MM.1S (cell line): ENCODE measurements around the gene SP8.

ENCODE experiments used
- DNase-seq: peaks from one replicate; pipeline ENCODE4 v3.0.0-alpha.2; 2015
- H2AFZ ChIP-seq: fragments of 300-600 bp; sonication (generic); 2 replicates; pipeline ENCODE4 v1.6.0; 2016; ENCODE audit warnings: antibody characterized with exemption, low read length
- H3F3A ChIP-seq: fragments of 300-600 bp; sonication (generic); 2 replicates; pipeline ENCODE4 v1.6.1; 2016; ENCODE audit warnings: mild to moderate bottlenecking, antibody characterized with exemption, low read length, moderate library complexity, mixed read lengths; ENCODE audit not compliant: insufficient read depth
- H3K27ac ChIP-seq: fragments of 300-600 bp; sonication (generic); 2 replicates; pipeline ENCODE4 v1.5.1; 2016; ENCODE audit warnings: mild to moderate bottlenecking, low read length
- H3K27me3 ChIP-seq: fragments of 300-600 bp; sonication (generic); replicated peaks from 2 replicates; pipeline ENCODE4 v1.6.0; 2016; ENCODE audit warnings: low read length; ENCODE audit not compliant: insufficient read depth
- H3K36me3 ChIP-seq: fragments of 300-600 bp; sonication (generic); replicated peaks from 2 replicates; pipeline ENCODE4 v1.6.1; 2016; ENCODE audit warnings: mild to moderate bottlenecking, low read length, mixed read lengths; ENCODE audit not compliant: insufficient read depth
- H3K4me1 ChIP-seq: fragments of 300-600 bp; sonication (generic); 2 replicates; pipeline ENCODE4 v1.6.1; 2016; ENCODE audit warnings: low read length, mixed read lengths
- H3K4me2 ChIP-seq: fragments of 300-600 bp; sonication (generic); 2 replicates; pipeline ENCODE4 v1.6.0; 2016; ENCODE audit warnings: low read depth, low read length
- H3K4me3 ChIP-seq: fragments of 300-600 bp; sonication (generic); 2 replicates; pipeline ENCODE4 v1.5.1; 2016; ENCODE audit warnings: low read length, mixed read lengths
- H3K79me2 ChIP-seq: fragments of 300-600 bp; sonication (generic); 2 replicates; pipeline ENCODE4 v1.6.1; 2016; ENCODE audit warnings: mixed run types, low read length, mixed read lengths
- H3K9ac ChIP-seq: fragments of 300-600 bp; sonication (generic); 2 replicates; pipeline ENCODE4 v1.6.1; 2016; ENCODE audit warnings: low read length, mixed read lengths
- H3K9me2 ChIP-seq: fragments of 300-600 bp; sonication (generic); replicated peaks from 2 replicates; pipeline ENCODE4 v1.6.1; 2016; ENCODE audit warnings: mild to moderate bottlenecking, low read length, mixed read lengths; ENCODE audit not compliant: insufficient read depth
- H3K9me3 ChIP-seq: fragments of 300-600 bp; sonication (generic); replicated peaks from 2 replicates; pipeline ENCODE4 v1.6.1; 2016; ENCODE audit warnings: mild to moderate bottlenecking, low read length, mixed read lengths; ENCODE audit not compliant: insufficient read depth
- H4K20me1 ChIP-seq: fragments of 300-600 bp; sonication (generic); 2 replicates; pipeline ENCODE4 v1.6.1; 2016; ENCODE audit warnings: mild to moderate bottlenecking, low read length, moderate library complexity, mixed read lengths; ENCODE audit not compliant: insufficient read depth
- CTCF ChIP-seq: fragments of 300-600 bp; sonication (generic); IDR thresholded peaks from 2 replicates; pipeline ENCODE4 v1.5.1; 2016; ENCODE audit warnings: antibody characterized with exemption, low read length, mixed read lengths
- EZH2 ChIP-seq: fragments of 300-600 bp; sonication (generic); optimal IDR thresholded peaks from 2 replicates; pipeline ENCODE3; 2017; ENCODE audit warnings: low read depth, mild to moderate bottlenecking, antibody characterized with exemption, low read length, mixed read lengths
- EZH2phosphoT487 ChIP-seq: fragments of 300-600 bp; sonication (generic); IDR thresholded peaks from 2 replicates; pipeline ENCODE4 v1.6.1; 2018; ENCODE audit warnings: antibody characterized with exemption, low read length

Gene SP8

GRCh38 chr7:20744954-20745446 is 41.7 kb downstream of the SP8 start:
- H2AFZ ChIP-seq = no peak overlapping the region
- H3K27me3 ChIP-seq = no peaks in the 10 kb centered on the region
- no peaks in the 10 kb centered on the region for H4K20me1 ChIP-seq
- no peak overlapping the region for H3K4me3 ChIP-seq
- DNase-seq = no peak
- no peaks in the 10 kb centered on the region for H3K36me3 ChIP-seq
- TF ChIP-seq EZH2 (no peak), CTCF (no peak), EZH2phosphoT487 (no peak)
- H3K9me2 ChIP-seq = no peaks in the 10 kb centered on the region
- no peaks in the 10 kb centered on the region for H3K79me2 ChIP-seq
- H3K4me2 ChIP-seq = no peak overlapping the region
- no peak overlapping the region for H3K9ac ChIP-seq
- no peaks in the 10 kb centered on the region for H3K4me1 ChIP-seq
- no peak overlapping the region for H3K27ac ChIP-seq
- no peaks in the 10 kb centered on the region for H3K9me3 ChIP-seq
- H3F3A ChIP-seq = no peaks in the 10 kb centered on the region

GRCh38 chr7:20742913-20743312 is 43.8 kb downstream of the SP8 start:
- Histone ChIP-seq H3K36me3 (no peaks in the 10 kb centered on the region), H3K4me2 (no peak overlapping the region), H3K9ac (no peak overlapping the region), H3K4me1 (0 out of 2 replicates have a peak, but pooled peaks cover 8% of the 10 kb centered on the region), H2AFZ (no peak overlapping the region), H3K27me3 (no peaks in the 10 kb centered on the region), H3K9me2 (no peaks in the 10 kb centered on the region), H3K27ac (no peak overlapping the region), H3F3A (no peaks in the 10 kb centered on the region), H3K9me3 (no peaks in the 10 kb centered on the region), H4K20me1 (no peaks in the 10 kb centered on the region), H3K4me3 (no peak overlapping the region), H3K79me2 (no peaks in the 10 kb centered on the region)
- TF ChIP-seq CTCF (no peak), EZH2 (no peak), EZH2phosphoT487 (no peak)
- DNase-seq = no peak

- H3K27ac ChIP-seq = no peak overlapping the region
- TF ChIP-seq EZH2 (no peak), CTCF (no peak), EZH2phosphoT487 (no peak)
- H4K20me1 ChIP-seq = no peaks in the 10 kb centered on the region
- H3K4me3 ChIP-seq = no peak overlapping the region
- no peaks in the 10 kb centered on the region for H3K27me3 ChIP-seq
- no peaks in the 10 kb centered on the region for H3K9me2 ChIP-seq
- H3K4me2 ChIP-seq = no peak overlapping the region
- no peaks in the 10 kb centered on the region for H3K36me3 ChIP-seq
- no peaks in the 10 kb centered on the region for H3K79me2 ChIP-seq
- no peaks in the 10 kb centered on the region for H3F3A ChIP-seq
- H2AFZ ChIP-seq = no peak overlapping the region
- no peak overlapping the region for H3K9ac ChIP-seq
- peaks cover 14% of the 10 kb centered on the region; the same call in 1 of the 2 replicates for H3K4me1 ChIP-seq
- DNase-seq = no peak
- H3K9me3 ChIP-seq = no peaks in the 10 kb centered on the region
Observed at GRCh38 chr7:20741801-20742200, 44.9 kb downstream of the SP8 start.
